PFSK-1 (cell line): Measurements from ENCODE around the gene COG3.

Source experiments
- FOXP2 ChIP-seq: optimal IDR thresholded peaks from 2 replicates; pipeline ENCODE3; 2011; ENCODE audit warnings: borderline replicate concordance, control low read depth, inconsistent platforms; ENCODE audit not compliant: insufficient read depth; ENCODE audit errors: extremely low read length, extremely low read depth
- POLR2AphosphoS5 ChIP-seq: IDR thresholded peaks from 2 replicates; pipeline ENCODE4 v1.6.1; 2012; ENCODE audit warnings: low read depth, mild to moderate bottlenecking, control low read depth, low read length, moderate library complexity
- REST ChIP-seq, 2 experiments: IDR thresholded peaks; 2 replicates each; pipeline versions ENCODE4 v1.6.1 to v1.8.0; 2011 to 2012; ENCODE audit warnings: low read depth in 2 of 2, low read length in 2 of 2, control low read depth in 1 of 2, inconsistent platforms in 1 of 2, mild to moderate bottlenecking in 1 of 2, moderate library complexity in 1 of 2; ENCODE audit not compliant: insufficient read depth in 1 of 2
- SIN3A ChIP-seq: IDR thresholded peaks from 2 replicates; pipeline ENCODE4 v1.6.1; 2012; ENCODE audit warnings: mild to moderate bottlenecking, low read length, moderate library complexity, borderline replicate concordance; ENCODE audit not compliant: insufficient read depth
- TAF1 ChIP-seq: IDR thresholded peaks from 2 replicates; pipeline ENCODE4 v1.6.1; 2012; ENCODE audit warnings: low read length, control low read depth, borderline replicate concordance; ENCODE audit not compliant: insufficient read depth

The COG3 gene

GRCh38 chr13:45522571-45522970, 57.8 kb downstream of the COG3 start:
- TF ChIP-seq TAF1 (no peak), SIN3A (no peak), REST (IDR thresholded peaks at IDR 0.05; ENCODE audit: insufficient read depth in 1 of 2, low read depth in 2 of 2, low read length in 2 of 2) (no peak), FOXP2 (no peak), POLR2AphosphoS5 (no peak)

GRCh38 chr13:45527699-45528462, 63.1 kb downstream of the COG3 start:
- TF ChIP-seq REST (IDR thresholded peaks at IDR 0.05; ENCODE audit: insufficient read depth in 1 of 2, low read depth in 2 of 2, low read length in 2 of 2) = no peak
- TF ChIP-seq TAF1 = no peak
- no peak for TF ChIP-seq FOXP2
- no peak for TF ChIP-seq SIN3A
- TF ChIP-seq POLR2AphosphoS5 = no peak

GRCh38 chr13:45529758-45530157, 65.0 kb downstream of the COG3 start:
- TF ChIP-seq FOXP2 = no peak
- no peak for TF ChIP-seq POLR2AphosphoS5
- no peak for TF ChIP-seq TAF1
- TF ChIP-seq REST (IDR thresholded peaks at IDR 0.05; ENCODE audit: insufficient read depth in 1 of 2, low read depth in 2 of 2, low read length in 2 of 2) = no peak
- no peak for TF ChIP-seq SIN3A

GRCh38 chr13:45534604-45535003, 69.9 kb downstream of the COG3 start:
- no peak for TF ChIP-seq REST (IDR thresholded peaks at IDR 0.05; ENCODE audit: insufficient read depth in 1 of 2, low read depth in 2 of 2, low read length in 2 of 2)
- no peak for TF ChIP-seq POLR2AphosphoS5
- TF ChIP-seq SIN3A = no peak
- TF ChIP-seq TAF1 = no peak

- TF ChIP-seq POLR2AphosphoS5 (no peak), FOXP2 (no peak), SIN3A (no peak), TAF1 (no peak), REST (IDR thresholded peaks at IDR 0.05; ENCODE audit: insufficient read depth in 1 of 2, low read depth in 2 of 2, low read length in 2 of 2) (no peak)
These were observed 71.5 kb downstream of the COG3 start for GRCh38 chr13:45536224-45536623.
